Measurements from ENCODE around the gene LSMEM2.

The LSMEM2 gene

DNA sequence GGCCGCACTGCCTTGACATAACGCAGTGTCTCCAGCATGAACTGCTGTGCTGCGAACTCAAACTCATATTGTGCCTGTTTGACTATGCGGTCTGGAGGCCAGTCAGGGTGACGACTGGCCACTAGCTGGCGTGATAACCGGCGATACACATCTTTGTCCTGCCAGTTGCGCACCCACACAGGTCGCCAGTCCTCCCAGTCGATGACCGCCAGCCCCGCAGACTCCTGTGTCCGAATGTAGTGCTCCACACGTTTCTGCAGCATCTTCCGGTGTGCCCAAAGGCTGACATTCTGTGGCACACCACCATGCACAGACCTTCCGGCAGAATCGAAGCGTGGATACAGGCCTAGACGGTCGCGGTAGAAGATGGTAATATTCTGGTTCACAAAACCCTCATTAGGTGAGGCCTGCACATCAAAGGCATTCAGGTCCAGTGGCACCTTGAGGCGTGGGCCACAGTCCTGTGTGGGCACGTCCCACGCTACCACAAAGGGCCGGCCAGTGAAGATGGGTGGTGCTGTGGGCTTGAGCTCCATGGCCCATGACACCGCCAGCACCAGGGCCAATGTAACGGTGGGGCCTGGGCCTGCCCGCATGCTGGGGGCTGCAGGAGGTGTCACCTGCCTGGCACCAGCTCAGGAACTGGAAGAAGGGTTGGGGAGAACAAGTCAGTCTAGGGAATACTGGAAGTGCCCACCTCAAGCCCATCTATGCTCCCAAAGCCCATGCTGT is 41.2 kb downstream of the LSMEM2 start:
- DNase-seq (ENCODE audit: low read depth in 1 of 2, low spot score in 1 of 2) = no peak
- no peak for TF ChIP-seq JUND (IDR thresholded peaks at IDR 0.05; ENCODE audit: low read depth)
- in situ Hi-C loops (cut with HindIII; ENCODE audit: low pct_unique_long_range_greater_than_20kb, low sequenced_read_pairs) = no loop called here

DNA sequence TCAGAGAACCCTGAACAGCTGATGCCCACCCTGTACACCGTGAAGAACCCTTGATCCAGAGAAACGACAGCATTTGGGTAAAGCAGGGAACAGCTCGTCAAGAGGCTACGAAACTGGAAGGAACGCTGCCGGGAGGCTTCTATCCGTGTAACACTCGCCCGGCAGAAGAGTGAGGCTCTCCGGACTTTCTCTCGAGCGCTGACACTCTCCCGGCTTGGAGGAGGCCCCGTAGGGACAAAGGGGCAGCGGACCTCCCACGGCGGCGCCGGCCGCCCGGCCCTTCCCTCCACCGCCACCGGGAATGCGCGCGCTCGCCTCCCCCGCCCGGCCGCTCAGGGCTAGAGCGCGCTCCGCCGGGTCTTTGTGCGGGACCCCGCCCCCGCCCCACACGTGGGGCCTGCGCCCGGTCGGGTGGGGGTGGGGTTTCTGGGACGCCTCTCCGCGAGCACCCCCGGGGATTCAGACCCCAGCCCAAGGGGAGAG is 42.0 kb downstream of the LSMEM2 start:
- no peak for TF ChIP-seq JUND (IDR thresholded peaks at IDR 0.05; ENCODE audit: low read depth)
- in situ Hi-C loops (cut with HindIII; ENCODE audit: low pct_unique_long_range_greater_than_20kb, low sequenced_read_pairs) = no loop called here
- peak in 1 of 2 experiments; percentile 76 for DNase-seq (ENCODE audit: low read depth in 1 of 2, low spot score in 1 of 2)

DNA sequence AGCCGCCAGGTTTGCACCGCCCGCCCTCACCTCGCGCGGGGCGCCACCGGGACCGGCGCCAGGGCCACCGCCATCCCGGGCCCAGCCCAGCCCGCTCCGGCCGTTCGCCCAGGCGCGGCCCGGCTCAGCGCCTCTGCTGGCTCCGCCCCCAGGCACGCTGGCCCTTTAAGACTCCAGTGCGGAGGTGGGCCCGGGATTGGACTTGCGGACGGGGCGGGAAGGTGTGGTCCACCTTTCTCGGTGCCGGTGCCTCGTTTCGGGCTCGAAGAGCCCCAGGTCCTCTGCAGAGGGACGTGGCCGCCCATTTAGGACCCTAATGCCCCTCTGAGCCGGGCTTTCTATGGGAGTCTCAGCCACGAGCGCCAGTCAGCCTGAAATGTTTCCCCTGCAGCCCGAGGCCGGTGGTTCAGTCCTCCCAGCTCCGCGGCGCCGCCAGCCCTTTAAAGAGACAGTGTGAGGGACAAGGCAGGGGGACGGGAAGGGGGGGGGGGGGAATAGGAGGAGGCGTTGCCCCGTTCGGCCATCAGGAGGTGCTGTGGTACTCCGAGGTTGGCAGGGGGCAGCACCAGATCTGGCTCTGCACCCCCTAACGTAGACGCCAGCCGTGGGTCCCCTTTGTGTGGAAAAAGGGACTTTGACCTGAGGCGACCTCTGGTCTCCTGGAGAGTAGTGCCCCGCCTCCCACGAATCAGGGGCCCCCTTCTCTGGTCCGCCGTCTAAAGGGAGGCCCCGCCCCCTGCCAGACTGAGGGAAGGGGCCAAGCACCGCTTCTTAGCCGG is 42.6 kb downstream of the LSMEM2 start:
- no peak for TF ChIP-seq JUND (IDR thresholded peaks at IDR 0.05; ENCODE audit: low read depth)
- peak; percentile 80 to 91 for DNase-seq (ENCODE audit: low read depth in 1 of 2, low spot score in 1 of 2)
- in situ Hi-C loops (cut with HindIII; ENCODE audit: low pct_unique_long_range_greater_than_20kb, low sequenced_read_pairs) = no loop called here

DNA sequence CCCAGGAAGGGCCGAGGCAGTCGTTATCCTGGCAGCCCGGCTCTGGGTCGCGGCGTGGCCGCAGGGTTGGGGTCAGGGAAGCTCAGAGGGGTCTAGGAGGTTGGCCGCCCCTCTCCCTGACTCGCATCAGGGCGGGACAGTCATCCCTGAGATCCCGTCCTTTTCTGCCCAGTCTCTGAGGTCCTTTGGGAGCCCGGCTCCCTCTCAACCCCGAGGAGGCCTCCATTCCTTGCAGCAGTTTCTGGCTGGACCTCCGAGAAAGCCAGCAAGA is 43.2 kb downstream of the LSMEM2 start:
- DNase-seq (ENCODE audit: low read depth in 1 of 2, low spot score in 1 of 2) = no peak
- TF ChIP-seq JUND (IDR thresholded peaks at IDR 0.05; ENCODE audit: low read depth) = no peak
- in situ Hi-C loops (cut with HindIII; ENCODE audit: low pct_unique_long_range_greater_than_20kb, low sequenced_read_pairs) = no loop called here

- in situ Hi-C loops (cut with HindIII; ENCODE audit: low pct_unique_long_range_greater_than_20kb, low sequenced_read_pairs) = no loop called here
- TF ChIP-seq JUND (IDR thresholded peaks at IDR 0.05; ENCODE audit: low read depth) = no peak
- DNase-seq (ENCODE audit: low read depth in 1 of 2, low spot score in 1 of 2) = no peak
Measured at GRCh38 chr3:50322386-50323091, 43.7 kb downstream of the LSMEM2 start, which contains the start of gene HYAL2. Gene HYAL2, minus strand, starts transcription at chr3:50322745. Its CDS starts 2,256 bp downstream, at chr3:50320489.

- DNase-seq (ENCODE audit: low read depth in 1 of 2, low spot score in 1 of 2) = no peak
- in situ Hi-C loops (cut with HindIII; ENCODE audit: low pct_unique_long_range_greater_than_20kb, low sequenced_read_pairs) = no loop called here
- no peak for TF ChIP-seq JUND (IDR thresholded peaks at IDR 0.05; ENCODE audit: low read depth)
Measured at GRCh38 chr3:50323092-50323600, 44.3 kb downstream of the LSMEM2 start.

DNA sequence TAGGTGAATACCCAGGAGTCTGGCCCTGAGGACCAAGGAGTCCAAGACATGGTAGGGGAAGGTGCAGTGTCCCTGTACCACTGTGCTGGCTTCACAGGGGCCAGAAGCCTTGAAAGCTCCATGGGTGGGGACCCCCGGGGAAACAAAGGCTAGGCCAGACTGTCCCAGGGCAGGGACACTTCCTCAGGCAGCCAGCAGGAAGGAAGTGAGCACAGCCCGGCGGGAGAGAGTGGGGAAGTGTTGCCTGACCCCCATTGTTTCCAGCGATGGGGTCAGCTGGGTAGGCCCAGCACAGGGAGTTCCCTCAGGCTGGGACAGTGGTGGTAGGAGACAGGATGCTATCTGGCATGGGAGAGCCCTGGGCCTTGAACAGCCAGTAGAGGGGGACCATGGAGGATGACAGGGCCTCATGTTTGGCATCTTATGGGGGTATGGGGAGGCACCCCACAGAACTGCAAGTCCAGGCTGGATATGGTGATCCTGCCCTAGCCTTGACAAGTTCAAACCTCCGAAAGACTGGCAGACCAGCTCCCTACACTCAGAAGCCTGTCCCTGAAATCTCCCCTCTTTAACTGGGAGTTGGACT is 44.8 kb downstream of the LSMEM2 start:
- no peak for DNase-seq (ENCODE audit: low read depth in 1 of 2, low spot score in 1 of 2)
- no peak for TF ChIP-seq JUND (IDR thresholded peaks at IDR 0.05; ENCODE audit: low read depth)
- in situ Hi-C loops (cut with HindIII; ENCODE audit: low pct_unique_long_range_greater_than_20kb, low sequenced_read_pairs) = no loop called here

GRCh38 chr3:50324351-50325112 is 45.6 kb downstream of the LSMEM2 start:
- in situ Hi-C loops (cut with HindIII; ENCODE audit: low pct_unique_long_range_greater_than_20kb, low sequenced_read_pairs) = no loop called here
- peak; percentile 54 to 69 for DNase-seq (ENCODE audit: low read depth in 1 of 2, low spot score in 1 of 2)
- no peak for TF ChIP-seq JUND (IDR thresholded peaks at IDR 0.05; ENCODE audit: low read depth)

DNA sequence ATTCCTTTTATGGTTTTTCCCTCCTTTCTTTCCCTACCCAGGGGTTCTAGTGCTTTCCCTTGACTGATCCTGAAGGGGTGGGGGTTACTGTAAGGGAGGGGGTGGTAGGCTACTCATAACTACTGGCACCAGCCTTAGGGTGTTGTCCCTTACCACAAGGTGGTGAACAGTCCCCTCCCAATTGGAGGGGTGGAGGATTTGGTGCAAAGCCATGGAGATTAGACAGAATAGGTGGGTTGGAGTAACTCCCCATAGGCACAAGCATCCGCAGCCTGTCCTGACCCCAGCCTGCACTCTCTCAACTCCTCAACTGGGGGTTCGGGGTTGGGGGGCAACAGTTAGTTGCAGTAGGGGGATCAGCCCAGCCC is 46.2 kb downstream of the LSMEM2 start:
- in situ Hi-C loops (cut with HindIII; ENCODE audit: low pct_unique_long_range_greater_than_20kb, low sequenced_read_pairs) = no loop called here

DNA sequence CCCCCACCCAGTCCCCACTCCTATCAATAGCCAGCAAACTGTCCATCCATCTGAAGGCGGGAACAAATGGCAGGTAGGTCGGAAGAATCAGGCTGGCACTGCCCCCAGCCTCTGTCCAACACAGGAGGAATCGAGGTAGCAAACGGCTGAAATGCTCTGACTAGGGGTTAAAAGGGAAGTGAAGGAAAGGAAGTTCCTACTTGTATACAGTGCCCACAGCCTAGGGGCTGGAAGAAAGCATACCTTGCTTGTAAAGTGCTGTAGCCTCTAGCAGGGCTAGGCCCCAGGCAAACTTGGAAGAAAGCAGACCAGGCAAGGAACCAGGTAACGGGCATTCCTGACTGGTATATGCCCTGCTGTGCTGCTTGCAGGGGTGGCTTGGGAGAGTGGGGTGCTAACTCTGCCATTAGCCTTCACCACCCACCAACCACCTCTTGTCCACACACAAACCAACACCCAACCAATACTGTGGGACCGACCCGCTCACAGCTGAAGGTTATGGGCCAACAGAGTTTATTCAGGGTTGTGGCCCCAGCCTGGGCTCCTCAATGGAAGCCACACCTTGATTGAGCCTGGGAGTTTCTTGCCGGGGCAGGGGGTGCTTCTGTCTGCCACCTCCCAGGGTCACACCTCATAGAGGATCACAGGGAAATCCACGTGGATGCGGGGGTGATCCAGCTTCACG is 46.8 kb downstream of the LSMEM2 start:
- DNase-seq (ENCODE audit: low read depth in 1 of 2, low spot score in 1 of 2) = no peak
- no peak for TF ChIP-seq JUND (IDR thresholded peaks at IDR 0.05; ENCODE audit: low read depth)
- in situ Hi-C loops (cut with HindIII; ENCODE audit: low pct_unique_long_range_greater_than_20kb, low sequenced_read_pairs) = no loop called here

More for the DNA sequence above, 46.2 kb downstream of the LSMEM2 start:
- no peak for DNase-seq (ENCODE audit: low read depth in 1 of 2, low spot score in 1 of 2)
- TF ChIP-seq JUND (IDR thresholded peaks at IDR 0.05; ENCODE audit: low read depth) = no peak

DNA sequence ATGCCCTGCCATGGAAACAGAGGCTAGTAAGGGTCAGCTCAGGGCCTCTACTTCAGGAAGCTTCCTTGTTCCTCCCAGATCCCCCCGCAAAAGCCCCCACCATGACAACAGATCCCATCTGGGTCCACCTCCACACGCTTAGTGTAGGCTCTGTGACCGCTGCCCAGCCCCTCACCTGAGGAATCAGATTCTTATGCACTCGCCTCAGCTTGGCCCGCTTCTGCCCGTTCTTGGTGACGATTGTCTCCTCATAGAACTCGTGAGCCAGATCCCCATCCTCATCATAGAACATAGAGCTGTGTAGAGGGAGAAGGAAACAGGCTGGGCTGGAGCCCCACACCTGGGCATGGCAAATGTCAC is 47.3 kb downstream of the LSMEM2 start:
- TF ChIP-seq JUND (IDR thresholded peaks at IDR 0.05; ENCODE audit: low read depth) = no peak
- no peak for DNase-seq (ENCODE audit: low read depth in 1 of 2, low spot score in 1 of 2)
- in situ Hi-C loops (cut with HindIII; ENCODE audit: low pct_unique_long_range_greater_than_20kb, low sequenced_read_pairs) = no loop called here

All from T47D (cell line).